Breast epithelium (tissue), 3 donors: Measurements from ENCODE around the gene SYDE2.

ENCODE experiments used
- CTCF ChIP-seq, 3 donors: fragments of 450-650 bp; IDR thresholded peaks; one replicate each; pipeline ENCODE4 v1.5.1; 2016 to 2017; ENCODE audit warnings: antibody characterized with exemption in 3 of 3, mild to moderate bottlenecking in 3 of 3, moderate library complexity in 3 of 3
- POLR2A ChIP-seq: fragments of 450-650 bp; IDR thresholded peaks from one replicate; pipeline ENCODE4 v1.6.1; 2016; ENCODE audit warnings: antibody characterized with exemption, mild to moderate bottlenecking, moderate library complexity
- POLR2AphosphoS5 ChIP-seq, 3 donors: sonication (generic); formaldehyde crosslinking; IDR thresholded peaks; one replicate each; pipeline ENCODE4 v1.6.1; 2017; ENCODE audit warnings: antibody characterized with exemption in 3 of 3

DNA sequence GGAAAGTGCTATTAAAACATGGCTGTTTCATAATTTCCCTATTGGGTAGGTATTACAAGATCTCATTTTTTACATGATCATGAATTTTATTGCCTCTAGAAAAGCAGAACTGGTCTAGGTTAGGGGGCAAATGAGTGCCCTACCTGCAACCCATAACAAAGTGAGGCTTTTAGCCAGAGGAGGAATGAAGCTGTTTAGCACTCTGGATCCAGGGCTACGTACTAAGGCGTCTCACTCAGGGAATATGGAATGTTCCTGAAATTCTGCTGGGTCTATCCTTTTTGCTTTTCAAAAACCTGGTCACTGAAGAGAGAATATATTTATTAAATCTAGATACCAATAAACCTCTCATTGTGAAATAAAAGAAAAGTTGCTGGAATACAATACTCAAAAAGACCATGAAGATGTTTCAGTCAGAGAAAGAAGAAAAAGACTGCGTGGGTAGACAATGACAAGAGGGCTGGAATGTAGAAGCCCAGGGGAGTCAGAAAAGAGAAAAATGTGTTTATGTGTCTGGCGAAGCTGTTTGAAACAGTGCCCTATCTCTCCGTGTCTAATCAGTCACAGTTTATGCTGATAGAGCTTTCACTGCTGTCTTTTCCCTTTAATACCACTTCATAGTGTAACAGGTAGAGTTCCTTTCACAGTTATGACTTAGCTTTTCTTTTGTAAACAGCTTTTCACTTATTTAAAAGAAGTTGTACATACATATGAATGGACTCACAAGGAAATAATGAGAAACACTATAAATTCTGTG lies 25.0 kb upstream of the SYDE2 start:
- no peak for TF ChIP-seq CTCF (IDR thresholded peaks at IDR 0.05)
- no peak for TF ChIP-seq POLR2A
- no peak for TF ChIP-seq POLR2AphosphoS5 (IDR thresholded peaks at IDR 0.05)
